Endothelial cell (in vitro differentiated cells): Measurements from ENCODE around the gene SRC. TPM values are rescaled to one million over a fixed set of nuclear protein-coding genes. Genes with fewer than 3 reads are reported as not detected.

Experiments
- DNase-seq: peaks from one replicate; pipeline ENCODE4 v3.0.0; 2021; ENCODE audit warnings: low spot score
- H3K27ac Mint-ChIP-seq: one replicate; pipeline ENCODE4 v1.8.0; 2021; ENCODE audit warnings: mixed read lengths, inconsistent platforms; ENCODE audit not compliant: unreplicated experiment
- H3K27me3 Mint-ChIP-seq: one replicate; pipeline ENCODE4 v1.8.0; 2021; ENCODE audit warnings: mild to moderate bottlenecking, moderate library complexity, mixed read lengths, inconsistent platforms; ENCODE audit not compliant: unreplicated experiment
- H3K36me3 Mint-ChIP-seq: one replicate; pipeline ENCODE4 v1.8.0; 2021; ENCODE audit warnings: mild to moderate bottlenecking, low read depth, mixed read lengths, inconsistent platforms; ENCODE audit not compliant: unreplicated experiment
- H3K4me1 Mint-ChIP-seq: one replicate; pipeline ENCODE4 v1.8.0; 2021; ENCODE audit warnings: mild to moderate bottlenecking, mixed read lengths, inconsistent platforms; ENCODE audit not compliant: unreplicated experiment
- H3K4me3 Mint-ChIP-seq: one replicate; pipeline ENCODE4 v1.8.0; 2021; ENCODE audit warnings: mild to moderate bottlenecking, mixed read lengths, inconsistent platforms; ENCODE audit not compliant: unreplicated experiment
- H3K9me3 Mint-ChIP-seq: one replicate; pipeline ENCODE4 v1.8.0; 2021; ENCODE audit warnings: mixed read lengths, inconsistent platforms; ENCODE audit not compliant: unreplicated experiment
- CTCF ChIP-seq: fragments of 200-600 bp; sonication (generic); IDR thresholded peaks from one replicate; pipeline ENCODE4 v1.5.0; 2021; ENCODE audit warnings: antibody characterized with exemption; ENCODE audit not compliant: unreplicated experiment
- total RNA-seq: library from RNA; stranded (reverse); fragmentation: NEBNext Ultra II Directional; extraction: Animal tissue kit (Norgen Biotek cat#: 25700); gene quantifications from one replicate; pipeline ENCODE4 v1.2.1, GENCODE V29; 2021; ENCODE audit not compliant: unreplicated experiment

The SRC gene
- total RNA-seq, 1 donor from 2014 or later, result 60.8 TPM

GRCh38 chr20:37331060-37331857 lies 14.7 kb upstream of the SRC start:
- DNase-seq, result no peak
- Mint-ChIP-seq H3K4me1 (peaks cover 22% of the 10 kb centered on the region), H3K4me3 (peak overlapping the region; percentile 47), H3K27ac (peak overlapping the region; percentile 74), H3K36me3 (no peaks in the 10 kb centered on the region), H3K27me3 (peaks cover 8% of the 10 kb centered on the region), H3K9me3 (no peaks in the 10 kb centered on the region)
- no peak for TF ChIP-seq CTCF

GRCh38 chr20:37333130-37333847 lies 12.7 kb upstream of the SRC start:
- no peak overlapping the region for H3K27ac Mint-ChIP-seq
- H3K4me1 Mint-ChIP-seq, result peaks cover 38% of the 10 kb centered on the region
- no peak for DNase-seq
- no peaks in the 10 kb centered on the region for H3K9me3 Mint-ChIP-seq
- H3K27me3 Mint-ChIP-seq, result peaks cover 8% of the 10 kb centered on the region
- no peaks in the 10 kb centered on the region for H3K36me3 Mint-ChIP-seq
- H3K4me3 Mint-ChIP-seq, result no peak overlapping the region
- no peak for TF ChIP-seq CTCF

GRCh38 chr20:37333848-37334318 lies 12.1 kb upstream of the SRC start:
- H3K9me3 Mint-ChIP-seq, result no peaks in the 10 kb centered on the region
- peaks cover 6% of the 10 kb centered on the region for H3K27me3 Mint-ChIP-seq
- TF ChIP-seq CTCF, result no peak
- no peak overlapping the region for H3K27ac Mint-ChIP-seq
- no peak for DNase-seq
- peaks cover 41% of the 10 kb centered on the region for H3K4me1 Mint-ChIP-seq
- H3K36me3 Mint-ChIP-seq, result no peaks in the 10 kb centered on the region
- H3K4me3 Mint-ChIP-seq, result no peak overlapping the region

GRCh38 chr20:37334450-37334849 lies 11.5 kb upstream of the SRC start:
- H3K36me3 Mint-ChIP-seq, result no peaks in the 10 kb centered on the region
- H3K4me3 Mint-ChIP-seq, result no peak overlapping the region
- DNase-seq, result no peak
- no peak for TF ChIP-seq CTCF
- H3K4me1 Mint-ChIP-seq, result peaks cover 40% of the 10 kb centered on the region
- H3K27me3 Mint-ChIP-seq, result peaks cover 6% of the 10 kb centered on the region
- H3K27ac Mint-ChIP-seq, result no peak overlapping the region
- H3K9me3 Mint-ChIP-seq, result no peaks in the 10 kb centered on the region
